ENCODE data around the gene GYS1. TPM values are rescaled to one million over a fixed set of nuclear protein-coding genes. Genes with fewer than 3 reads are reported as not detected.
A peak's percentile ranks its signal among the peaks of the same experiment; 100 is the strongest.

Gene GYS1
- total RNA-seq, 1 donor from 2014 or later: 62.1 TPM

- H3K27me3 Mint-ChIP-seq: peaks cover 41% of the 10 kb centered on the region
- no peak for TF ChIP-seq CTCF (conservative IDR thresholded peaks at IDR 0.05)
- H3K27ac Mint-ChIP-seq: no peak within 1 kb of the TSS
- peak within 1 kb of the TSS; percentile 47 for H3K4me3 Mint-ChIP-seq
- peaks cover 13% of the 10 kb centered on the region for H3K4me1 Mint-ChIP-seq (ENCODE audit: unreplicated experiment)
- no peak for DNase-seq (ENCODE audit: extremely low spot score, unreplicated experiment)
- peaks cover 11% of the 10 kb centered on the region for H3K36me3 Mint-ChIP-seq
- no peaks in the 10 kb centered on the region for H3K9me3 Mint-ChIP-seq
These were observed 24.0 kb upstream of the GYS1 start, which contains the start of gene LHB for GRCh38 chr19:49017041-49017665. Gene LHB (minus strand): TSS chr19:49017091. CDS start chr19:49017081, 10 bp downstream.

- Mint-ChIP-seq H3K4me3 (no peak overlapping the region), H3K36me3 (peaks cover 11% of the 10 kb centered on the region), H3K9me3 (no peaks in the 10 kb centered on the region), H3K27ac (no peak overlapping the region), H3K27me3 (peaks cover 32% of the 10 kb centered on the region), H3K4me1 (ENCODE audit: unreplicated experiment) (peaks cover 10% of the 10 kb centered on the region)
- DNase-seq (ENCODE audit: extremely low spot score, unreplicated experiment): no peak
- TF ChIP-seq CTCF (conservative IDR thresholded peaks at IDR 0.05): no peak
These were observed 23.1 kb upstream of the GYS1 start for GRCh38 chr19:49016067-49016839.

- no peaks in the 10 kb centered on the region for H3K4me1 Mint-ChIP-seq (ENCODE audit: unreplicated experiment)
These were observed 21.8 kb upstream of the GYS1 start for GRCh38 chr19:49014870-49015255.

GRCh38 chr19:49014123-49014869, 21.2 kb upstream of the GYS1 start:
- H3K27ac Mint-ChIP-seq: no peak overlapping the region

More at GRCh38 chr19:49014870-49015255, 21.8 kb upstream of the GYS1 start:
- Mint-ChIP-seq H3K27me3 (peaks cover 19% of the 10 kb centered on the region), H3K9me3 (no peaks in the 10 kb centered on the region), H3K36me3 (peaks cover 11% of the 10 kb centered on the region), H3K4me3 (no peak overlapping the region), H3K27ac (no peak overlapping the region)
- DNase-seq (ENCODE audit: extremely low spot score, unreplicated experiment): no peak
- no peak for TF ChIP-seq CTCF (conservative IDR thresholded peaks at IDR 0.05)

More at GRCh38 chr19:49014123-49014869, 21.2 kb upstream of the GYS1 start:
- peaks cover 15% of the 10 kb centered on the region for H3K27me3 Mint-ChIP-seq
- DNase-seq (ENCODE audit: extremely low spot score, unreplicated experiment): no peak
- no peaks in the 10 kb centered on the region for H3K9me3 Mint-ChIP-seq
- no peaks in the 10 kb centered on the region for H3K4me1 Mint-ChIP-seq (ENCODE audit: unreplicated experiment)
- no peak overlapping the region for H3K4me3 Mint-ChIP-seq
- H3K36me3 Mint-ChIP-seq: peaks cover 11% of the 10 kb centered on the region
- no peak for TF ChIP-seq CTCF (conservative IDR thresholded peaks at IDR 0.05)

Measured in type B pancreatic cell (in vitro differentiated cells).